OCI-LY3 (cell line): ENCODE results near the gene TYMP.

Experiments
- CTCF ChIP-seq: fragments of 200-600, 300-600 bp; sonication (generic); IDR thresholded peaks from 2 replicates; pipeline ENCODE4 v1.5.1; 2014; ENCODE audit warnings: antibody characterized with exemption, low read length, low read depth
- EZH2phosphoT487 ChIP-seq: fragments of 200-600 bp; shearing (Covaris generic); IDR thresholded peaks from 2 replicates; pipeline ENCODE4 v1.6.1; 2018; ENCODE audit warnings: antibody characterized with exemption, mixed run types, low read depth

- TF ChIP-seq CTCF, result no peak
- no peak for TF ChIP-seq EZH2phosphoT487
Measured at GRCh38 chr22:50563413-50564160, 33.8 kb upstream of the TYMP start.
